Measurements from ENCODE around the gene SLC9A8.

The SLC9A8 gene

DNA sequence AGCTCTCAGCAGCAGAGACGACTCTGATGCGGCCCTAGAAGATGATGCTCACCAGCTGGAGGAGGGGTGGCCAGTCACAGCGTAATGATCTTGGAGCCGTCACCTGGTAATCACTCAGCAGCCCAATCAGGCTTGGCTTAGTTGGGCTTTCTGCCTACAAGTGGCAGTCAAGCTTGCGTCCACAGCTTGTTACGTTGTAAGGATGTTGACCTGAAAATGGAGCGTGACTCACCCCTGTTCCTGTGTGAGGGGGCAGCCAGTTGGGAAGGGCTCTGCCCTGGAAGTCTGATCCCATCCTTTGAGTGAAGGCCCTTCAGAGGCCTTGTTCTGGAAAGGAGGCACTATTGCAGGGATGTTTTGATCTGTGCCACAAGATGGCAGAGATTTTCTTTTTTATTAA is 52.9 kb downstream of the SLC9A8 start:
- Mint-ChIP-seq H3K4me3 (no peak overlapping the region), H3K4me1 (peaks cover 12% of the 10 kb centered on the region), H3K9me3 (no peaks in the 10 kb centered on the region), H3K27ac (no peak overlapping the region), H3K36me3 (peaks cover 82% of the 10 kb centered on the region)
- DNase-seq (ENCODE audit: low spot score in 2 of 2) (no peak), ATAC-seq (no peak)

GRCh38 chr20:49866051-49866450 is 53.4 kb downstream of the SLC9A8 start:
- H3K36me3 Mint-ChIP-seq, result peaks cover 83% of the 10 kb centered on the region

GRCh38 chr20:49867453-49868215 is 55.0 kb downstream of the SLC9A8 start:
- Mint-ChIP-seq H3K4me1 (peaks cover 6% of the 10 kb centered on the region), H3K4me3 (no peak overlapping the region), H3K9me3 (no peaks in the 10 kb centered on the region), H3K36me3 (peaks cover 68% of the 10 kb centered on the region), H3K27ac (no peak overlapping the region)
- no peak for ATAC-seq
- DNase-seq (ENCODE audit: low spot score in 2 of 2), result no peak

More at GRCh38 chr20:49866051-49866450, 53.4 kb downstream of the SLC9A8 start:
- no peaks in the 10 kb centered on the region for H3K9me3 Mint-ChIP-seq
- H3K27ac Mint-ChIP-seq, result no peak overlapping the region
- no peak overlapping the region for H3K4me3 Mint-ChIP-seq
- peak; percentile 49 for ATAC-seq
- peaks cover 7% of the 10 kb centered on the region for H3K4me1 Mint-ChIP-seq
- no peak for DNase-seq (ENCODE audit: low spot score in 2 of 2)

GRCh38 chr20:49868538-49868937 is 55.9 kb downstream of the SLC9A8 start:
- DNase-seq (ENCODE audit: low spot score in 2 of 2) (no peak), ATAC-seq (no peak)
- H3K27ac Mint-ChIP-seq, result no peak overlapping the region
- peaks cover 65% of the 10 kb centered on the region for H3K36me3 Mint-ChIP-seq
- H3K9me3 Mint-ChIP-seq, result no peaks in the 10 kb centered on the region
- H3K4me1 Mint-ChIP-seq, result peaks cover 6% of the 10 kb centered on the region
- no peak overlapping the region for H3K4me3 Mint-ChIP-seq

- H3K36me3 Mint-ChIP-seq, result peaks cover 63% of the 10 kb centered on the region
- H3K9me3 Mint-ChIP-seq, result no peaks in the 10 kb centered on the region
- peak; percentile 65 for ATAC-seq
These were observed 56.3 kb downstream of the SLC9A8 start for GRCh38 chr20:49868964-49869363.

GRCh38 chr20:49870261-49870660 is 57.6 kb downstream of the SLC9A8 start:
- ATAC-seq (no peak), DNase-seq (ENCODE audit: low spot score in 2 of 2) (no peak)
- Mint-ChIP-seq H3K36me3 (peaks cover 64% of the 10 kb centered on the region), H3K27ac (peak overlapping the region; percentile 52), H3K4me3 (no peak overlapping the region), H3K4me1 (peaks cover 6% of the 10 kb centered on the region), H3K9me3 (no peaks in the 10 kb centered on the region)

More at GRCh38 chr20:49868964-49869363, 56.3 kb downstream of the SLC9A8 start:
- Mint-ChIP-seq H3K4me1 (peaks cover 6% of the 10 kb centered on the region), H3K4me3 (no peak overlapping the region), H3K27ac (no peak overlapping the region)
- no peak for DNase-seq (ENCODE audit: low spot score in 2 of 2)

GRCh38 chr20:49871391-49871948 is 58.8 kb downstream of the SLC9A8 start:
- ATAC-seq (no peak), DNase-seq (ENCODE audit: low spot score in 2 of 2) (no peak)
- H3K4me3 Mint-ChIP-seq, result no peak overlapping the region
- H3K36me3 Mint-ChIP-seq, result peaks cover 65% of the 10 kb centered on the region
- H3K4me1 Mint-ChIP-seq, result peaks cover 6% of the 10 kb centered on the region
- H3K9me3 Mint-ChIP-seq, result no peaks in the 10 kb centered on the region
- H3K27ac Mint-ChIP-seq, result no peak overlapping the region

- H3K27ac Mint-ChIP-seq, result no peak overlapping the region
- no peaks in the 10 kb centered on the region for H3K9me3 Mint-ChIP-seq
- H3K4me3 Mint-ChIP-seq, result no peak overlapping the region
- no peak for DNase-seq (ENCODE audit: low spot score in 2 of 2)
- peaks cover 6% of the 10 kb centered on the region for H3K4me1 Mint-ChIP-seq
- peaks cover 68% of the 10 kb centered on the region for H3K36me3 Mint-ChIP-seq
- no peak for ATAC-seq
These were observed 59.4 kb downstream of the SLC9A8 start for GRCh38 chr20:49872056-49872455.

GRCh38 chr20:49874696-49875095 is 62.1 kb downstream of the SLC9A8 start:
- DNase-seq (ENCODE audit: low spot score in 2 of 2) (no peak), ATAC-seq (no peak)
- Mint-ChIP-seq H3K36me3 (peaks cover 68% of the 10 kb centered on the region), H3K4me1 (no peaks in the 10 kb centered on the region), H3K4me3 (no peak overlapping the region), H3K9me3 (no peaks in the 10 kb centered on the region), H3K27ac (peak overlapping the region; percentile 20)

- Mint-ChIP-seq H3K4me1 (no peaks in the 10 kb centered on the region), H3K36me3 (peaks cover 82% of the 10 kb centered on the region), H3K4me3 (no peak overlapping the region), H3K27ac (peak overlapping the region; percentile 29), H3K9me3 (no peaks in the 10 kb centered on the region)
- DNase-seq (ENCODE audit: low spot score in 2 of 2), result no peak
- no peak for ATAC-seq
These were observed 64.8 kb downstream of the SLC9A8 start for GRCh38 chr20:49877386-49877921.

DNA sequence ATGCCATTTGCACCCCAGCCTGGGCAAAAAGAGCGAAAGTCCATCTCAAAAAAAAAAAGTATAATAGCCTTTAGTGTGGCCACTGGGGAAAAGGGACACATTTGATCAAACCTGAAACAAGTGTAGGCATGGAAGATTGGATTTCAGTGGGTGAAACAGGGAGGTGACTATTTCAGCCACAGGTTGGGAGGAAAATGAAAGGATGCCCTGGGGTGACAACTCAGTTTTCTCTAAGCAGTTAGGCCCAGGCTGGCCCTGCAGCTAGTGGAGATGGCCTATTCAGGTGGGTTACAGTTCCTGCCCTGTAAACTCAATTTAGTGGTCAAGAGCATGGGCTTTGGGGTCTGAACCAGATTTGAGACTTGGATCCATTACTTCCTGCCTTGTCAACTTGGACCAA is 66.3 kb downstream of the SLC9A8 start:
- ATAC-seq (no peak), DNase-seq (ENCODE audit: low spot score in 2 of 2) (no peak)
- H3K4me3 Mint-ChIP-seq, result no peak overlapping the region
- H3K4me1 Mint-ChIP-seq, result no peaks in the 10 kb centered on the region
- H3K9me3 Mint-ChIP-seq, result no peaks in the 10 kb centered on the region
- peak overlapping the region; percentile 48 for H3K27ac Mint-ChIP-seq
- peaks cover 88% of the 10 kb centered on the region for H3K36me3 Mint-ChIP-seq

GRCh38 chr20:49880177-49880576 is 67.5 kb downstream of the SLC9A8 start:
- H3K4me1 Mint-ChIP-seq, result no peaks in the 10 kb centered on the region
- no peak overlapping the region for H3K4me3 Mint-ChIP-seq
- no peak for DNase-seq (ENCODE audit: low spot score in 2 of 2)
- H3K36me3 Mint-ChIP-seq, result peaks cover 90% of the 10 kb centered on the region
- no peak for ATAC-seq
- no peaks in the 10 kb centered on the region for H3K9me3 Mint-ChIP-seq
- H3K27ac Mint-ChIP-seq, result peak overlapping the region; percentile 38

- DNase-seq (ENCODE audit: low spot score in 2 of 2), result no peak
- Mint-ChIP-seq H3K4me1 (no peaks in the 10 kb centered on the region), H3K4me3 (no peak overlapping the region), H3K27ac (peak overlapping the region; percentile 38), H3K36me3 (peaks cover 89% of the 10 kb centered on the region), H3K9me3 (no peaks in the 10 kb centered on the region)
- no peak for ATAC-seq
These were observed 68.3 kb downstream of the SLC9A8 start for GRCh38 chr20:49880724-49881445.

- Mint-ChIP-seq H3K4me1 (peaks cover 8% of the 10 kb centered on the region), H3K4me3 (no peak overlapping the region), H3K9me3 (no peaks in the 10 kb centered on the region), H3K27ac (peak overlapping the region; percentile 61), H3K36me3 (peaks cover 89% of the 10 kb centered on the region)
- ATAC-seq (no peak), DNase-seq (ENCODE audit: low spot score in 2 of 2) (no peak)
These were observed 69.7 kb downstream of the SLC9A8 start for GRCh38 chr20:49882171-49882970.
